Measurements from ENCODE around the gene PITPNC1. TPM values are rescaled to one million over a fixed set of nuclear protein-coding genes. Genes with fewer than 3 reads are reported as not detected.
A peak's percentile ranks its signal among the peaks of the same experiment; 100 is the strongest.

PITPNC1 gene
- total and polyA plus RNA-seq, 2 of the 13 experiments (the other 11 are each of a cell fraction or from before 2014, with no cell fraction given) = 4.1 to 5.7 TPM

GRCh38 chr17:67335245-67335835 lies 41.7 kb upstream of the PITPNC1 start:
- POLR2A ChIA-PET = interaction anchor here (0.7 to 1.3 kb wide), 2 partner anchors 258 to 383 kb away, joined by 4 to 5 read pairs; no protein-coding TSS in a partner anchor
- no peaks in the 10 kb centered on the region for H3K9me3 ChIP-seq (ENCODE audit: low read length)
- no peaks in the 10 kb centered on the region; a peak in 1 of 5 replicates for H3K36me3 ChIP-seq (replicated peaks in 1 of 2; ENCODE audit: control insufficient read depth in 1 of 2, insufficient read depth in 2 of 2, low read length in 2 of 2)
- FAIRE-seq = no peak
- H4K20me1 ChIP-seq (ENCODE audit: insufficient read depth, low read length) = no peaks in the 10 kb centered on the region
- BruUV-seq (replicated peaks) = no TSS peak
- peak overlapping the region; percentile 74 for H3K4me2 ChIP-seq (ENCODE audit: low read depth, low read length)
- DNase-seq (ENCODE audit: low spot score) = no peak
- no peak overlapping the region for H3K9ac ChIP-seq (ENCODE audit: insufficient read depth, low read depth, low read length)
- H3K27ac ChIP-seq (ENCODE audit: extremely low read length, insufficient read depth, low read length) = no peak overlapping the region
- CTCF ChIA-PET (ENCODE audit: low intra/inter-chr PET ratio, low total read pairs) = no interaction called here
- intact Hi-C loops (cut with micrococcal nuclease; ENCODE audit: unreplicated experiment) (loop anchor here (10.0 kb wide), 1 partner anchor 61 kb away; no protein-coding TSS in a partner anchor), in situ Hi-C loops (cut with HindIII; ENCODE audit: extremely low pct_ligation_motif_present, low pct_unique_long_range_greater_than_20kb) (no loop called here)
- no peak overlapping the region for H3K4me3 ChIP-seq (replicated peaks in 1 of 3; ENCODE audit: insufficient read depth in 1 of 3, low read depth in 2 of 3, low read length in 3 of 3)
- H2AFZ ChIP-seq (ENCODE audit: low read length) = no peak overlapping the region
- peaks cover 59% of the 10 kb centered on the region for H3K4me1 ChIP-seq (ENCODE audit: insufficient read depth, low read length)
- no peaks in the 10 kb centered on the region for H3K27me3 ChIP-seq (ENCODE audit: control insufficient read depth in 1 of 2, insufficient read depth in 2 of 2, low read length in 2 of 2)
- H3K79me2 ChIP-seq (ENCODE audit: insufficient read depth, low read length) = no peaks in the 10 kb centered on the region
- no peak for ATAC-seq
- WGBS (ENCODE audit: low lambda C conversion rate) = 88% methylated on average over 5 of the region's 5 CpGs
- TF ChIP-seq EED (CRISPR knock-in tag; IDR thresholded peaks at IDR 0.05) (no peak), ZNF567 (CRISPR knock-in tag; IDR thresholded peaks at IDR 0.05; ENCODE audit: borderline replicate concordance) (no peak), ZNF362 (CRISPR knock-in tag; IDR thresholded peaks at IDR 0.05; ENCODE audit: borderline replicate concordance) (no peak), GPBP1L1 (CRISPR knock-in tag; IDR thresholded peaks at IDR 0.05) (no peak), TBL1XR1 (IDR thresholded peaks at IDR 0.05; ENCODE audit: borderline replicate concordance, low read length, partially characterized antibody) (no peak), ATF4 (CRISPR knock-in tag; IDR thresholded peaks at IDR 0.05) (no peak), ATRX (CRISPR knock-in tag; IDR thresholded peaks at IDR 0.05; ENCODE audit: borderline replicate concordance) (no peak), PAX8 (CRISPR knock-in tag; IDR thresholded peaks at IDR 0.05; ENCODE audit: borderline replicate concordance) (no peak), REPIN1 (CRISPR knock-in tag; IDR thresholded peaks at IDR 0.05; ENCODE audit: borderline replicate concordance, low read depth) (no peak), ZBTB42 (CRISPR knock-in tag; IDR thresholded peaks at IDR 0.05) (no peak), MTA3 (CRISPR knock-in tag; IDR thresholded peaks at IDR 0.05) (no peak), SRSF4 (IDR thresholded peaks at IDR 0.05; ENCODE audit: low read depth, low read length, poor library complexity, severe bottlenecking) (no peak), ZNF556 (CRISPR knock-in tag; IDR thresholded peaks at IDR 0.05; ENCODE audit: borderline replicate concordance) (no peak), ZBTB38 (CRISPR knock-in tag; IDR thresholded peaks at IDR 0.05) (no peak), ZXDC (CRISPR knock-in tag; IDR thresholded peaks at IDR 0.05) (no peak), LBX2 (CRISPR knock-in tag; IDR thresholded peaks at IDR 0.05; ENCODE audit: borderline replicate concordance) (no peak), ZNF615 (CRISPR knock-in tag; IDR thresholded peaks at IDR 0.05; ENCODE audit: borderline replicate concordance) (no peak)
